Stimulated activated CD4-positive, alpha-beta T cell treated with anti-CD3 and anti-CD28 coated beads, Interleukin-15, amount 100 ng/mL, for 24 hours (primary cell): ENCODE results near the gene GAREM1.
A peak's percentile ranks its signal among the peaks of the same experiment; 100 is the strongest.
"Not testable (repeated sequence)": the region's sequence is repeated elsewhere in the genome, so short reads cannot be mapped to it uniquely, and the experiment has no call there.

Experiments
- DNase-seq: peaks from one replicate; pipeline ENCODE4 v3.0.0-alpha.2; 2020

The GAREM1 gene

GRCh38 chr18:32321826-32322225, 148.9 kb downstream of the GAREM1 start:
- no peak for DNase-seq

GRCh38 chr18:32319084-32319483, 151.6 kb downstream of the GAREM1 start:
- DNase-seq = no peak

DNA sequence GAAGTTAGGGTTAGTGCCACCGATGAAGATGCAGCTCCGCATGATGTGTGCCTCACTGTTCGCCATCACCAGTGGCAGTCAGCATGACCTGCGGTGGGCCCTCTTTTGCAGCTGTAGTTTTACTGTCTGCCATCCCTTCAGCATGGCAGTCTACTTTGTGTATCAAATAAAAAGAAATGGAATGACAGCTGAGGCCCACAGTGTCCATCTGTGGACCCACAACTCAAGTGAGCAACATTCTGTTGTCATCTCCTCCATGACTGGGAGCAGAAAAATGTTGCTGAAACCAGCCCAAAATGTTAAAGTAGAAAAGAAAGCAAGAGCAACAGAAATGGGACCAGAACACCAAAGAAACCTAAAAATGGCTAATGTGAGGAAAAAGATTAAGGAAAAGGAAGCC, 152.1 kb downstream of the GAREM1 start:
- no peak for DNase-seq

DNA sequence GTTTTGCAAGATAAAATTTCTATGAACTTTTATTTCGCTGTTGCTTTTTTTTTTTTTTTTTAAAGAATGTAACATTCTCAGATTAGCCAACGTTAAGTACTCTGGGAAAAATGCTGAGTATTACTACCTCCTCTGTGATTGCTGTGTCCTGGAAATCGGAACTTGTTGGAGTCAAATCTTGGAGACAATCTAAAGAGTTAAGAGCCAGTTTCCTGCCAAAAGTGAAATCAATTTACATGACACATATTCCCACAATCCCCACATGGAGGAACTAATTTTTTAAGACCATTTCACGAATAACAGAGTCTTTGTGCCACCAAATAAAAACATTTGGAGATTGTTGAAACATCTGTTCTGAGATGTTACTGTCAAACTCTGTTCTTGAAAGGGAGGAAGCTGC, 153.0 kb downstream of the GAREM1 start:
- DNase-seq = no peak

GRCh38 chr18:32315881-32316280, 154.8 kb downstream of the GAREM1 start:
- DNase-seq = no peak

DNA sequence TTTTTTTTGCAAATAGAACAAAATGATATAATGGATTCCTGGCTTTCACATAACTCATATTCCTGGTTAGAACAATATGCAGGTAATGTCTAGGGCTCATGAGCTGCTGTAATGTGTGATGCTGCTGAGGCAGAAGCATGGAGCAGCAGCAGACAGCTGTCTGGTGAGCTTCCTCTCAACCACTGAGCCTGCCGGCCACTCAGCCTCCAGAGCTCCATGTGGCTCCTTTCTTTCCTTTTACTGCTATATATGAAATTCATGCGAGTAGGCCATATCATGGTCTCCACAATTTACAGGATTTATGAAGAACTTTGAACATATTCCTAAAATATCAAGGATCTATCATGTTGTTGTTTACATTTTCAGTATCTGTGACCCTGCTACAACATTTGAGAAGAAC, 159.9 kb downstream of the GAREM1 start:
- DNase-seq = no peak

- no peak for DNase-seq
Measured at GRCh38 chr18:32310101-32310500, 160.6 kb downstream of the GAREM1 start.

GRCh38 chr18:32308493-32309120, 162.1 kb downstream of the GAREM1 start:
- DNase-seq = no peak

DNA sequence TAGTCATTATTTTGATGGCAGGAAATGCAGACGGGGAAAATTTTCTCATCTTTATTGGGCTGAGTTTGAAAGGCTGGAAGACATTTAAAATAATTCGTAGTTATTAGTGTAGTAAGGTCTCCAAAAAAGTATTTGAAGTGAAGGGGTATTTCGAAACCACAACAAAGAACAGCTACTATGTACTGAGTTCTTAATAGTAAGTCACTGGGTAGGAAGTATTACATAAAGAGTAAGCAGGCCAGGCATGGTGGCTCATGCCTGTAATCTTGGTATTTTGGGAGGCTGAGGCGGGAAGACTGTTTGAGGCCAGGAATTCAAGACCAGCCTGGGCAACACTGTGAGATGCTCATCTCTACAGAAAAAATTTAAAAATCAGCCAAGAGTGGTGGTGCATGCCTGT, 167.3 kb downstream of the GAREM1 start:
- DNase-seq = no peak

DNA sequence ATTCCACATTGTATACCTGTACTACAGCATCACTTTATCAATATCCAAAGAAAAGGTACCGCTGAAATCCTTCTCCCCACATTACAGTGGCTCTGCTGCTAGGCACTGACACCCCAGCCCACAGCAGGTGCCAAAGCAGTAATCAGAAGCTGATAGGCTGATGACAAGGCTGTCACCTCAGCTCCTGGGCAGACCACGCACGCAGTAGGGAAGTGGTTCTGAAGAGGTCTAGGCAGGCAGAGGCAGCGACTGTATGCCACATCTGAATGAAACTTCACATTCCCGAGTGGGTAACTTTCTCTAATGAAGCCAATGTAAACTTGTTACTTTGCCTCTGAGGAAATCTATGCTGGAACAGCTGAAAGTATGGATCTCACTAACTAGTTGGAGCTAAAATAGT, 167.9 kb downstream of the GAREM1 start:
- no peak for DNase-seq

GRCh38 chr18:32301976-32302743, 168.5 kb downstream of the GAREM1 start:
- DNase-seq = no peak

- no peak for DNase-seq
Measured at GRCh38 chr18:32301361-32301760, 169.3 kb downstream of the GAREM1 start.

- no peak for DNase-seq
Measured at GRCh38 chr18:32300914-32301313, 169.8 kb downstream of the GAREM1 start.

GRCh38 chr18:32299484-32299883, 171.2 kb downstream of the GAREM1 start:
- no peak for DNase-seq

- no peak for DNase-seq
Measured at GRCh38 chr18:32298171-32298667, 172.5 kb downstream of the GAREM1 start.

DNA sequence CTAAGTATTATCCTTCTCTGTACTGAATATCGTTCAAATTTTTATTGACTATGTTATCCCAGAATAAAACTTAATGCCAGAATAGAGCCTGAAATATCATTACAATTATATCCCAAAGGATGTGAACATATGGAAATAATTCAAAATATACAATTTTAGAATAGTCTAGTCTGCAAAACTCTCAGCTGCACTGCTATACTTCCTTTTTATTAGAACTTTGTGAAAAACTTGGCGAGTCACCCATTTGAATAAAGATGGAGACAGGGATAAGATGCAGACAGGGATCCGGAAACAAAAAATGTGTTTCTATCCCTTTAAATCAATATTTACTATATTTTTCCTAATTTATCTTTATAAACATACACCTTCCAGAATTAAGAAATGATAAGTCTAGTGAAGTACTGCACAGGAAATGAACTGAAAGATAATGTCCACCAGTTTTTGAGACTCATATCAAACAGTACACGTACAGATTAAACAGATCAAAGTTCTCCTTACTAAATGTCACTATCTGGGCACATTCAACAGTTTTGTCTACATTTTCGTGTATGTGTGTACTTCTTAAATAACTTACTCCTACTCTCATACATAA, 173.0 kb downstream of the GAREM1 start:
- no peak for DNase-seq

DNA sequence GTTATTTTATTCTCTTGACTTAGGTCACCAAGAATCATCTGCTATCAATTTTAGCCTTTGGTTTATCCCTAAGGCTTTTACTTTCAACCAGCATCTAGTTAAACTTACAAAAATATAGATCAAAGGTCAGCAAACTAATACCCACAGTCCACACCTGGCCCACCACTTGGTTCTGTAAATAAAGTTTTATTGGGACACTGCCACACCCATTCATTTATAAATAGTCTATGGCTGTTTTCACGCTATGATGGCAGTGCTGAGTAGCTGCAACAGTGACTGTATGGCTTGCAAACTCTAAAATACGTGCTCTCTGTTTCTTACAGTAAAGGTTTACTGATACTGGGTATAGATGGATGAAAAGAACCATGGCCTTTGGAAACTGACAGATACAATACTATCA, 173.8 kb downstream of the GAREM1 start:
- no peak for DNase-seq

DNA sequence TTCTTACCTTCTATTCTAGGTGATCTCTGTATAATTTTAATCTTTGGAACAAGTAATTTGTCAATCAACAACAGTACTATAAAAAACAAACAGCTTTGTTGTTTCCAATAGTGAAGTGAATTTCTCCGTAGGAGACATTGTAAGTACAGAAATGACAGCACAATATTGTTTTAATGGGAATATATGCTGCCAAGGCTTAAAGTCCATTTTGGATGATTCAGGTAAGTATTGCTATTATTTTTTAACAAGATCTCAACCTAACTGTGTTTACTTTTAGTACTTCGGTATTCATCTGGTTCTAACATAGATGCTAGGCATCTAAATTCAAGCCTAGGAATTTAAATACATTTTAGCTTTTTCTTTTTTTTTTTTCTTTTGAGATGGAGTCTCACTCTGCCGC, 175.1 kb downstream of the GAREM1 start:
- DNase-seq = no peak

DNA sequence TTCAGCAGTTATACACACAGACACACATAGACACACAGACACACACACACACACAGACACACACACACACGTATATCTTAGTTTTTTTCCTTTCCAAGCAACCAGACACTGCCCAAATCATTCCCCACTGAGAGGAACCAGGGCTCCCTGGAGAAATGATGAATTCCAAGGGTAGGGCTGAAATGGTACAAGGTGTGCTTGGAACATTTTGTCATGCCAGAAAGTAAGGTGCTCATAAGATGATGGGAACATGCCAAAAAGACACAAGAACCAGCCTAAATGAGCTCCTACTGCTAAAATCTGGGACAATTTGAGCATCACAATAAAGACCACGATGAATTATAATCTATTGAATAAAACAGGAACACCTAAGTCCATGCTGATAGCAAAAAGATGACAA, 177.6 kb downstream of the GAREM1 start:
- no peak for DNase-seq

- DNase-seq = not testable (repeated sequence)
Measured at GRCh38 chr18:32291623-32292022, 179.1 kb downstream of the GAREM1 start.

GRCh38 chr18:32290810-32291209, 179.9 kb downstream of the GAREM1 start:
- no peak for DNase-seq

GRCh38 chr18:32289483-32290075, 181.1 kb downstream of the GAREM1 start:
- peak; percentile 41 for DNase-seq

DNA sequence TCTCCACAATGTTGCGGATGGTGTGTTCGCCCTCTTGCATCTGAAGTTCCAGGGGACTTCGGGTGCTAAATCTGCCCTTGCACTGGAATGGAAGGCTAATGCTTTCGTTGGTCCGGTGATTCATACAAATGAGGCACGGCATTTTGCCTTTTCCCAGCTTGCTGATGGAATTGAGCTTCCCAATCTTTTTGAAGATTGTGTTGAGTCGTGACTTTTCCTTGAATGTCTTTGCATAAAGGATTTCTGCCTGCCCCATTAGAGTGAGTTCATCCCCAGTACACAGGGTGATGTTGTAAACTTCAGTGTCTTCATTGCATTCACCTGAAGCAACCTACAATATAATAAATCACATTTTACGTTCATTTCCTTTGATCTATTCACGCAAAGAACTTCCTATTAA, 182.8 kb downstream of the GAREM1 start:
- DNase-seq = no peak

DNA sequence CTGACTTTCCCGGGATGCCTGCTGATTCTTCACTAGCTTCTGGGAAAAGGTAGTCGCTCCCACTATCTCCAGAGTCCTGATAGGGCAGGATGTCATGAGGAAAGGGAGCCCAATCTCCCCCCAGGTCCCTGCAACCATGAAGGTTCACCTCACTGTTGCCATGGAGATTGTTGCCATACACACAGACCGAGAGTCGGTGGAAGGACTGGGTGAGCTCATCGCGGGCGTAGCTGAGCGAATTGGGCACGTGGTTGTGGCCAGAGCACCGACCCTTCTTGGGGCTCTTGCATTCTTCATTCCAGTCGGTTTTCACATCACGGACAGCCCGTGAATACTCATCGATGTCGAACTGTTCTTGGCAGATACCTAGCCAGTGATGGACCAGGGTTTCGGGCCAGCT, 183.4 kb downstream of the GAREM1 start:
- no peak for DNase-seq
